ENCODE results near the gene CPED1. TPM values are rescaled to one million over a fixed set of nuclear protein-coding genes. Genes with fewer than 3 reads are reported as not detected.

CPED1 gene
- total and polyA plus RNA-seq, 2 experiments from 2014 or later, result 0.17 to 0.47 TPM

GRCh38 chr7:120996333-120996987 is 7.9 kb downstream of the CPED1 start (continued):
- TF ChIP-seq ZNF462 (CRISPR knock-in tag; IDR thresholded peaks at IDR 0.05) (no peak), STAT1 (IDR thresholded peaks at IDR 0.05; ENCODE audit: unreplicated experiment) (no peak), JUNB (IDR thresholded peaks at IDR 0.05; ENCODE audit: unreplicated experiment) (no peak), EZH2phosphoT487 (IDR thresholded peaks at IDR 0.05; ENCODE audit: unreplicated experiment) (no peak), EZH2 (IDR thresholded peaks at IDR 0.05; ENCODE audit: low read depth, unreplicated experiment) (no peak), CREB1 (CRISPR knock-in tag; IDR thresholded peaks at IDR 0.05; ENCODE audit: low read depth) (no peak), POLR2AphosphoS5 (IDR thresholded peaks at IDR 0.05; ENCODE audit: low read depth) (no peak), CTCF (conservative IDR thresholded peaks at IDR 0.05; ENCODE audit: low read depth in 2 of 2) (no peak), ZNF114 (CRISPR knock-in tag; IDR thresholded peaks at IDR 0.05) (no peak), ZNF331 (CRISPR knock-in tag; IDR thresholded peaks at IDR 0.05; ENCODE audit: low read depth) (no peak)
- TF ChIP-seq, protein P1, sequence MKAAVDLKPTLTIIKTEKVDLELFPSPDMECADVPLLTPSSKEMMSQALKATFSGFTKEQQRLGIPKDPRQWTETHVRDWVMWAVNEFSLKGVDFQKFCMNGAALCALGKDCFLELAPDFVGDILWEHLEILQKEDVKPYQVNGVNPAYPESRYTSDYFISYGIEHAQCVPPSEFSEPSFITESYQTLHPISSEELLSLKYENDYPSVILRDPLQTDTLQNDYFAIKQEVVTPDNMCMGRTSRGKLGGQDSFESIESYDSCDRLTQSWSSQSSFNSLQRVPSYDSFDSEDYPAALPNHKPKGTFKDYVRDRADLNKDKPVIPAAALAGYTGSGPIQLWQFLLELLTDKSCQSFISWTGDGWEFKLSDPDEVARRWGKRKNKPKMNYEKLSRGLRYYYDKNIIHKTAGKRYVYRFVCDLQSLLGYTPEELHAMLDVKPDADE (IDR thresholded peaks at IDR 0.05), result no peak

Data from GM23338 (cell line).